Neuronal stem cell (in vitro differentiated cells): Measurements from ENCODE around the gene CERS3.
A peak's percentile ranks its signal among the peaks of the same experiment; 100 is the strongest.

Experiments
- DNase-seq: peaks from one replicate; pipeline ENCODE4 v3.0.0-alpha.2; 2013; ENCODE audit warnings: low spot score
- H2AFZ ChIP-seq: one replicate; pipeline ENCODE4 v1.6.1; 2013; ENCODE audit warnings: mild to moderate bottlenecking, low read length, inconsistent platforms
- H2AK5ac ChIP-seq: 2 replicates; pipeline ENCODE4 v1.6.1; 2013; ENCODE audit warnings: low read depth, mild to moderate bottlenecking, inconsistent platforms, low read length, moderate library complexity, mixed read lengths
- H2BK120ac ChIP-seq: 2 replicates; pipeline ENCODE4 v1.6.1; 2013; ENCODE audit warnings: low read depth, mild to moderate bottlenecking, inconsistent platforms, low read length, moderate library complexity, mixed read lengths
- H2BK12ac ChIP-seq: one replicate; pipeline ENCODE4 v1.6.1; 2013; ENCODE audit warnings: low read length, inconsistent platforms
- H2BK15ac ChIP-seq: 2 replicates; pipeline ENCODE4 v1.6.1; 2013; ENCODE audit warnings: mild to moderate bottlenecking, low read length, inconsistent platforms, mixed read lengths
- H2BK5ac ChIP-seq: one replicate; pipeline ENCODE4 v1.6.1; 2013; ENCODE audit warnings: inconsistent platforms, mild to moderate bottlenecking, low read length, moderate library complexity
- H3K14ac ChIP-seq: one replicate; pipeline ENCODE4 v1.6.1; 2013; ENCODE audit warnings: low read length, inconsistent platforms
- H3K18ac ChIP-seq: 2 replicates; pipeline ENCODE4 v1.6.1; 2013; ENCODE audit warnings: low read length, inconsistent platforms
- H3K23ac ChIP-seq: 2 replicates; pipeline ENCODE4 v1.6.1; 2013; ENCODE audit warnings: low read depth, mild to moderate bottlenecking, mixed read lengths, low read length, inconsistent platforms; ENCODE audit not compliant: poor library complexity
- H3K27ac ChIP-seq: replicated peaks from 3 replicates; pipeline ENCODE4 v1.5.1; 2013; ENCODE audit warnings: low read length, inconsistent platforms
- H3K27me3 ChIP-seq, 3 experiments: 2 replicates each; pipeline ENCODE4 v1.6.1; 2013; ENCODE audit warnings: low read length in 3 of 3, mild to moderate bottlenecking in 2 of 3, inconsistent platforms in 1 of 3, low read depth in 1 of 3, mixed read lengths in 1 of 3, moderate library complexity in 1 of 3; ENCODE audit not compliant: control insufficient read depth in 3 of 3, insufficient read depth in 3 of 3
- H3K36me3 ChIP-seq, 2 donors: replicated peaks in 1 of 2; 2 replicates each; pipeline ENCODE4 v1.6.1; 2013; ENCODE audit warnings: low read length in 2 of 2; ENCODE audit not compliant: control insufficient read depth in 2 of 2, insufficient read depth in 2 of 2
- H3K4ac ChIP-seq: 2 replicates; pipeline ENCODE4 v1.6.1; 2013; ENCODE audit warnings: inconsistent platforms, mild to moderate bottlenecking, low read length, moderate library complexity
- H3K4me1 ChIP-seq, 2 donors: 1 replicate in 1 of 2; 2 replicates in 1 of 2; pipeline ENCODE4 v1.6.1; 2013; ENCODE audit warnings: low read length in 2 of 2, low read depth in 1 of 2; ENCODE audit not compliant: control insufficient read depth in 2 of 2, insufficient read depth in 1 of 2
- H3K4me2 ChIP-seq: one replicate; pipeline ENCODE4 v1.6.1; 2013; ENCODE audit warnings: mild to moderate bottlenecking, low read length, inconsistent platforms; ENCODE audit not compliant: insufficient read depth, poor library complexity, severe bottlenecking
- H3K4me3 ChIP-seq, 2 donors: 2 replicates each; pipeline ENCODE4 v1.5.1; 2013; ENCODE audit warnings: low read length in 2 of 2, mild to moderate bottlenecking in 2 of 2, inconsistent platforms in 1 of 2, moderate library complexity in 1 of 2
- H3K79me1 ChIP-seq: one replicate; pipeline ENCODE4 v1.6.1; 2013; ENCODE audit warnings: low read depth, mild to moderate bottlenecking, inconsistent platforms, low read length, moderate library complexity
- H3K9ac ChIP-seq: one replicate; pipeline ENCODE4 v1.6.1; 2013; ENCODE audit warnings: mild to moderate bottlenecking, low read depth, low read length, inconsistent platforms; ENCODE audit not compliant: poor library complexity
- H3K9me3 ChIP-seq, 2 donors: replicated peaks in 1 of 2; 2 replicates each; pipeline versions ENCODE3 to v1.6.1; 2013; ENCODE audit warnings: low read length in 2 of 2, mild to moderate bottlenecking in 2 of 2, inconsistent platforms in 1 of 2, low read depth in 1 of 2, mixed read lengths in 1 of 2, moderate library complexity in 1 of 2; ENCODE audit not compliant: control insufficient read depth in 2 of 2, insufficient read depth in 1 of 2
- H4K8ac ChIP-seq: one replicate; pipeline ENCODE4 v1.6.1; 2013; ENCODE audit warnings: low read depth, mild to moderate bottlenecking, inconsistent platforms, low read length, moderate library complexity
- H4K91ac ChIP-seq: one replicate; pipeline ENCODE4 v1.6.1; 2013; ENCODE audit warnings: low read length, low read depth, mild to moderate bottlenecking, inconsistent platforms; ENCODE audit not compliant: poor library complexity
- WGBS, 2 donors: extraction: QIAGEN DNeasy Blood & Tissue Kit; methylation state at CpG; one replicate each; pipeline ENCODE4 v1.1.7; 2013; ENCODE audit warnings: missing lambda C conversion rate in 2 of 2, mixed read lengths in 1 of 2; ENCODE audit not compliant: insufficient read length in 2 of 2, insufficient replicate concordance in 1 of 2; ENCODE audit errors: extremely low coverage in 2 of 2; 5-methylcytosine and 5-hydroxymethylcytosine counted together

Gene CERS3

GRCh38 chr15:100464888-100465287 is 63.9 kb downstream of the CERS3 start:
- H3K4ac ChIP-seq: no peak overlapping the region
- H3K27ac ChIP-seq: no peak overlapping the region
- no peak overlapping the region for H3K23ac ChIP-seq
- no peak overlapping the region for H4K8ac ChIP-seq
- no peak overlapping the region for H2BK120ac ChIP-seq
- H3K27me3 ChIP-seq: no peaks in the 10 kb centered on the region
- H2AFZ ChIP-seq: peak overlapping the region; percentile 4
- H2BK12ac ChIP-seq: no peak overlapping the region
- H2AK5ac ChIP-seq: no peak overlapping the region
- no CpG with 5 or more reads among the region's 5 CpGs for WGBS, 2 donors
- DNase-seq: no peak
- H3K4me1 ChIP-seq: peaks cover 0 to 4% of the 10 kb centered on the region in 2 donors
- no peak overlapping the region for H3K18ac ChIP-seq
- H3K4me3 ChIP-seq: no peak overlapping the region
- H4K91ac ChIP-seq: no peak overlapping the region
- H3K9ac ChIP-seq: no peak overlapping the region
- no peak overlapping the region for H2BK5ac ChIP-seq
- H3K4me2 ChIP-seq: no peak overlapping the region
- no peak overlapping the region for H3K14ac ChIP-seq
- H3K36me3 ChIP-seq: no peaks in the 10 kb centered on the region
- no peaks in the 10 kb centered on the region for H3K79me1 ChIP-seq
- no peaks in the 10 kb centered on the region for H3K9me3 ChIP-seq
- no peak overlapping the region for H2BK15ac ChIP-seq

GRCh38 chr15:100464256-100464655 is 64.5 kb downstream of the CERS3 start:
- Histone ChIP-seq H3K4me1 (peaks cover 0 to 4% of the 10 kb centered on the region in 2 donors), H3K4me3 (no peak overlapping the region), H3K23ac (no peak overlapping the region), H3K4ac (no peak overlapping the region), H2BK5ac (no peak overlapping the region), H3K14ac (no peak overlapping the region), H3K4me2 (no peak overlapping the region), H3K36me3 (no peaks in the 10 kb centered on the region), H2BK12ac (no peak overlapping the region), H2BK120ac (no peak overlapping the region), H2AK5ac (no peak overlapping the region), H4K8ac (no peak overlapping the region), H4K91ac (no peak overlapping the region), H2BK15ac (no peak overlapping the region), H3K27ac (no peak overlapping the region), H3K9ac (no peak overlapping the region), H3K18ac (no peak overlapping the region), H3K79me1 (no peaks in the 10 kb centered on the region), H3K9me3 (peaks cover 0 to under 1% of the 10 kb centered on the region in 2 donors), H3K27me3 (no peaks in the 10 kb centered on the region), H2AFZ (no peak overlapping the region)
- DNase-seq: no peak
- no CpG with 5 or more reads among the region's 3 CpGs for WGBS, 2 donors

- no peak overlapping the region for H3K27ac ChIP-seq
- no peak overlapping the region for H3K4me3 ChIP-seq
- no peak overlapping the region for H3K4me2 ChIP-seq
- H2BK5ac ChIP-seq: no peak overlapping the region
- H3K27me3 ChIP-seq: no peaks in the 10 kb centered on the region
- H2AFZ ChIP-seq: no peak overlapping the region
- no peak overlapping the region for H2BK120ac ChIP-seq
- no peak overlapping the region for H3K4ac ChIP-seq
- no peak for DNase-seq
- peaks cover 0 to 1% of the 10 kb centered on the region in 2 donors for H3K9me3 ChIP-seq
- H2AK5ac ChIP-seq: no peak overlapping the region
- H4K8ac ChIP-seq: no peak overlapping the region
- no peak overlapping the region for H3K9ac ChIP-seq
- no peaks in the 10 kb centered on the region for H3K36me3 ChIP-seq
- no peak overlapping the region for H3K18ac ChIP-seq
- no peak overlapping the region for H2BK12ac ChIP-seq
- no CpG with 5 or more reads among the region's 4 CpGs for WGBS, 2 donors
- H3K79me1 ChIP-seq: no peaks in the 10 kb centered on the region
- no peak overlapping the region for H4K91ac ChIP-seq
- no peak overlapping the region for H3K23ac ChIP-seq
- no peak overlapping the region for H3K14ac ChIP-seq
- H2BK15ac ChIP-seq: no peak overlapping the region
- H3K4me1 ChIP-seq: peaks cover 0 to 4% of the 10 kb centered on the region in 2 donors
Measured at GRCh38 chr15:100463515-100463914, 65.2 kb downstream of the CERS3 start.

GRCh38 chr15:100461049-100461448 is 67.7 kb downstream of the CERS3 start:
- H3K4ac ChIP-seq: no peak overlapping the region
- no peak overlapping the region for H3K23ac ChIP-seq
- H2AK5ac ChIP-seq: no peak overlapping the region
- no peak overlapping the region for H2BK120ac ChIP-seq
- no peak overlapping the region for H3K18ac ChIP-seq
- no peak overlapping the region for H2BK5ac ChIP-seq
- no peak overlapping the region for H2BK12ac ChIP-seq
- no peak overlapping the region for H3K4me2 ChIP-seq
- WGBS, 2 donors: no CpG with 5 or more reads among the region's 2 CpGs
- H2AFZ ChIP-seq: peak overlapping the region; percentile 26
- no peak overlapping the region for H3K14ac ChIP-seq
- no peak overlapping the region for H2BK15ac ChIP-seq
- no peak overlapping the region for H3K4me3 ChIP-seq
- peaks cover 0 to 4% of the 10 kb centered on the region in 2 donors for H3K4me1 ChIP-seq
- H3K27ac ChIP-seq: no peak overlapping the region
- DNase-seq: no peak
- H3K27me3 ChIP-seq: no peaks in the 10 kb centered on the region
- no peaks in the 10 kb centered on the region for H3K79me1 ChIP-seq
- H3K9me3 ChIP-seq: peaks cover 0 to 1% of the 10 kb centered on the region in 2 donors
- no peak overlapping the region for H3K9ac ChIP-seq
- no peaks in the 10 kb centered on the region for H3K36me3 ChIP-seq
- no peak overlapping the region for H4K91ac ChIP-seq
- H4K8ac ChIP-seq: no peak overlapping the region
